ENCODE results near the gene LLCFC1.

Gene LLCFC1

GRCh38 chr7:142939226-142939910, at the start of gene LLCFC1:
LLCFC1 (plus strand) TSS chr7:142939484; CDS start chr7:142939622, 138 bp downstream.
- DNase-seq, result peak; percentile 18

GRCh38 chr7:142889816-142890215, 49.5 kb upstream of the LLCFC1 start:
- DNase-seq, result no peak

- no peak for DNase-seq
Measured at GRCh38 chr7:142890874-142891485, 48.3 kb upstream of the LLCFC1 start.

- DNase-seq, result no peak
Measured at GRCh38 chr7:142891490-142892082, 47.7 kb upstream of the LLCFC1 start.

GRCh38 chr7:142892951-142893350, 46.3 kb upstream of the LLCFC1 start:
- no peak for DNase-seq

- DNase-seq, result no peak
Measured at GRCh38 chr7:142894112-142894984, 44.9 kb upstream of the LLCFC1 start.

GRCh38 chr7:142894985-142895593, 44.2 kb upstream of the LLCFC1 start:
- no peak for DNase-seq

- DNase-seq, result no peak
Measured at GRCh38 chr7:142896151-142896550, 43.1 kb upstream of the LLCFC1 start.

- no peak for DNase-seq
Measured at GRCh38 chr7:142896741-142897379, 42.4 kb upstream of the LLCFC1 start.

GRCh38 chr7:142897691-142898090, 41.6 kb upstream of the LLCFC1 start:
- no peak for DNase-seq

GRCh38 chr7:142898377-142899170, 40.7 kb upstream of the LLCFC1 start:
- DNase-seq, result peak; percentile 53

- no peak for DNase-seq
Measured at GRCh38 chr7:142899661-142900060, 39.6 kb upstream of the LLCFC1 start.

- DNase-seq, result no peak
Measured at GRCh38 chr7:142901426-142902259, 37.6 kb upstream of the LLCFC1 start.

GRCh38 chr7:142904128-142904527, 35.2 kb upstream of the LLCFC1 start:
- no peak for DNase-seq

- no peak for DNase-seq
Measured at GRCh38 chr7:142905759-142906158, 33.5 kb upstream of the LLCFC1 start.

- DNase-seq, result no peak
Measured at GRCh38 chr7:142906643-142907042, 32.6 kb upstream of the LLCFC1 start.

- DNase-seq, result no peak
Measured at GRCh38 chr7:142908290-142908689, 31.0 kb upstream of the LLCFC1 start.

- DNase-seq, result no peak
Measured at GRCh38 chr7:142908921-142909890, 30.1 kb upstream of the LLCFC1 start.

GRCh38 chr7:142910031-142910433, 29.3 kb upstream of the LLCFC1 start:
- DNase-seq, result no peak
